Astrocyte (in vitro differentiated cells and primary cell): ENCODE measurements around the gene PRKACA. TPM values are rescaled to one million over a fixed set of nuclear protein-coding genes. Genes with fewer than 3 reads are reported as not detected.

Source experiments
- DNase-seq: peaks from one replicate; pipeline ENCODE4 v3.0.0-alpha.2; 2010; ENCODE audit warnings: low read depth
- FAIRE-seq: peaks from 2 replicates; lab custom pipeline; 2011; peaks lifted over from hg19 to GRCh38; lab: Jason Lieb, UNC
- H2AFZ ChIP-seq: 2 replicates; pipeline ENCODE4 v1.6.0; 2012; ENCODE audit warnings: low read depth, low read length, inconsistent platforms
- H3K27ac ChIP-seq: 2 replicates; pipeline ENCODE4 v1.5.1; 2011; ENCODE audit warnings: low read depth, low read length, inconsistent platforms
- H3K27me3 ChIP-seq: 2 replicates; pipeline ENCODE4 v1.6.0; 2011; ENCODE audit warnings: low read length, inconsistent platforms; ENCODE audit not compliant: insufficient read depth
- H3K36me3 ChIP-seq: 2 replicates; pipeline ENCODE4 v1.5.1; 2011; ENCODE audit warnings: low read length, inconsistent platforms; ENCODE audit not compliant: insufficient read depth
- H3K4me1 ChIP-seq: 2 replicates; pipeline ENCODE4 v1.5.1; 2011; ENCODE audit warnings: low read length, inconsistent platforms; ENCODE audit not compliant: insufficient read depth
- H3K4me2 ChIP-seq: 2 replicates; pipeline ENCODE4 v1.6.0; 2012; ENCODE audit warnings: low read length, inconsistent platforms
- H3K4me3 ChIP-seq: 2 replicates; pipeline ENCODE4 v1.5.1; 2011; ENCODE audit warnings: low read depth, mild to moderate bottlenecking, low read length, inconsistent platforms; ENCODE audit not compliant: insufficient read depth
- H3K79me2 ChIP-seq: 2 replicates; pipeline ENCODE4 v1.6.0; 2012; ENCODE audit warnings: mild to moderate bottlenecking, low read length, inconsistent platforms; ENCODE audit not compliant: insufficient read depth
- H3K9ac ChIP-seq: 2 replicates; pipeline ENCODE4 v1.6.0; 2012; ENCODE audit warnings: mild to moderate bottlenecking, low read length, inconsistent platforms
- H3K9me3 ChIP-seq: 2 replicates; pipeline ENCODE4 v1.5.1; 2012; ENCODE audit warnings: low read depth, mild to moderate bottlenecking, low read length, inconsistent platforms; ENCODE audit not compliant: insufficient read depth
- H4K20me1 ChIP-seq: 2 replicates; pipeline ENCODE4 v1.6.0; 2012; ENCODE audit warnings: low read length, inconsistent platforms; ENCODE audit not compliant: insufficient read depth
- H3K27ac Mint-ChIP-seq: one replicate; pipeline ENCODE4 v1.8.0; 2021; ENCODE audit warnings: mild to moderate bottlenecking, mixed read lengths; ENCODE audit not compliant: unreplicated experiment
- H3K27me3 Mint-ChIP-seq: one replicate; pipeline ENCODE4 v1.8.0; 2021; ENCODE audit warnings: low read depth, mixed read lengths; ENCODE audit not compliant: unreplicated experiment
- H3K36me3 Mint-ChIP-seq: one replicate; pipeline ENCODE4 v1.8.0; 2021; ENCODE audit warnings: low read depth, mixed read lengths; ENCODE audit not compliant: unreplicated experiment
- H3K4me1 Mint-ChIP-seq: one replicate; pipeline ENCODE4 v1.8.0; 2021; ENCODE audit warnings: low read depth, mixed read lengths; ENCODE audit not compliant: unreplicated experiment
- H3K4me3 Mint-ChIP-seq: one replicate; pipeline ENCODE4 v1.8.0; 2021; ENCODE audit warnings: mild to moderate bottlenecking, moderate library complexity, mixed read lengths; ENCODE audit not compliant: unreplicated experiment
- H3K9me3 Mint-ChIP-seq: one replicate; pipeline ENCODE4 v1.8.0; 2021; ENCODE audit warnings: mild to moderate bottlenecking, mixed read lengths; ENCODE audit not compliant: unreplicated experiment
- CTCF ChIP-seq: IDR thresholded peaks from 2 replicates; pipeline ENCODE4 v1.5.1; 2011; ENCODE audit warnings: low read depth, mild to moderate bottlenecking, inconsistent platforms, low read length, moderate library complexity; ENCODE audit not compliant: insufficient read depth
- EZH2 ChIP-seq: IDR thresholded peaks from 2 replicates; pipeline ENCODE4 v1.6.1; 2012; ENCODE audit warnings: mild to moderate bottlenecking, low read length, inconsistent platforms; ENCODE audit not compliant: insufficient read depth
- total RNA-seq: library from RNA; stranded (reverse); gene quantifications from 2 replicates; pipeline ENCODE4 v1.2.1, GENCODE V29; 2021

PRKACA gene
- total RNA-seq, 1 donor from 2014 or later, result 80.5 TPM

- Histone ChIP-seq H3K4me1 (peaks cover 33% of the 10 kb centered on the region), H2AFZ (no peak overlapping the region), H3K36me3 (no peaks in the 10 kb centered on the region), H3K9ac (no peak overlapping the region), H3K9me3 (no peaks in the 10 kb centered on the region), H3K4me3 (peak overlapping the region; percentile 90), H3K27ac (no peak overlapping the region), H3K79me2 (peaks cover 57% of the 10 kb centered on the region), H4K20me1 (peaks cover 44% of the 10 kb centered on the region), H3K27me3 (no peaks in the 10 kb centered on the region), H3K4me2 (peak overlapping the region; percentile 100)
- H3K27ac Mint-ChIP-seq, result no peak overlapping the region
- no peaks in the 10 kb centered on the region for H3K9me3 Mint-ChIP-seq
- peaks cover 21% of the 10 kb centered on the region for H3K4me1 Mint-ChIP-seq
- no peak for DNase-seq
- peak overlapping the region; percentile 95 for H3K4me3 Mint-ChIP-seq
- FAIRE-seq, result no peak
- no peak for TF ChIP-seq EZH2
- no peak for TF ChIP-seq CTCF
- H3K36me3 Mint-ChIP-seq, result no peaks in the 10 kb centered on the region
- H3K27me3 Mint-ChIP-seq, result no peaks in the 10 kb centered on the region
Measured at GRCh38 chr19:14115756-14116155, 1.8 kb downstream of the PRKACA start.

GRCh38 chr19:14114854-14115253 is 2.7 kb downstream of the PRKACA start:
- no peaks in the 10 kb centered on the region for H3K9me3 ChIP-seq
- Mint-ChIP-seq H3K4me3 (no peak overlapping the region), H3K9me3 (no peaks in the 10 kb centered on the region), H3K4me1 (peaks cover 21% of the 10 kb centered on the region), H3K36me3 (peaks cover 2% of the 10 kb centered on the region), H3K27me3 (no peaks in the 10 kb centered on the region), H3K27ac (no peak overlapping the region)
- no peak overlapping the region for H3K9ac ChIP-seq
- peaks cover 52% of the 10 kb centered on the region for H4K20me1 ChIP-seq
- no peak overlapping the region for H3K4me3 ChIP-seq
- H2AFZ ChIP-seq, result no peak overlapping the region
- H3K4me2 ChIP-seq, result no peak overlapping the region
- TF ChIP-seq CTCF (peak; percentile 11), EZH2 (no peak)
- DNase-seq, result no peak
- H3K79me2 ChIP-seq, result peaks cover 61% of the 10 kb centered on the region
- H3K27ac ChIP-seq, result no peak overlapping the region
- H3K27me3 ChIP-seq, result no peaks in the 10 kb centered on the region
- H3K4me1 ChIP-seq, result peaks cover 33% of the 10 kb centered on the region
- FAIRE-seq, result no peak
- no peaks in the 10 kb centered on the region for H3K36me3 ChIP-seq

- Mint-ChIP-seq H3K4me3 (no peak overlapping the region), H3K27ac (no peak overlapping the region), H3K36me3 (peaks cover 2% of the 10 kb centered on the region), H3K27me3 (no peaks in the 10 kb centered on the region), H3K4me1 (peaks cover 21% of the 10 kb centered on the region), H3K9me3 (no peaks in the 10 kb centered on the region)
- Histone ChIP-seq H3K4me3 (no peak overlapping the region), H2AFZ (no peak overlapping the region), H3K79me2 (peaks cover 61% of the 10 kb centered on the region), H3K9me3 (no peaks in the 10 kb centered on the region), H3K27ac (no peak overlapping the region), H3K36me3 (no peaks in the 10 kb centered on the region), H3K27me3 (no peaks in the 10 kb centered on the region), H3K4me2 (no peak overlapping the region), H3K9ac (no peak overlapping the region), H3K4me1 (peaks cover 33% of the 10 kb centered on the region), H4K20me1 (peaks cover 52% of the 10 kb centered on the region)
- DNase-seq (no peak), FAIRE-seq (no peak)
- TF ChIP-seq CTCF, result no peak
- TF ChIP-seq EZH2, result no peak
Measured at GRCh38 chr19:14114439-14114838, 3.1 kb downstream of the PRKACA start.
